DMS114 treated with DMSO at 0.1 percent for 48 hours (cell line): ENCODE data around the gene SMIM32.

Source experiments
- DNase-seq: peaks from one replicate; lab custom pipeline; 2025; ENCODE audit not compliant: unreplicated experiment; lab: John Stamatoyannopoulos, UW

SMIM32 gene

GRCh38 chr5:136208916-136209315 lies 16.0 kb upstream of the SMIM32 start:
- DNase-seq, result no peak

- no peak for DNase-seq
Measured at GRCh38 chr5:136207631-136208030, 14.7 kb upstream of the SMIM32 start.

- DNase-seq, result no peak
Measured at GRCh38 chr5:136206361-136206760, 13.4 kb upstream of the SMIM32 start.

GRCh38 chr5:136205941-136206340 lies 13.0 kb upstream of the SMIM32 start:
- DNase-seq, result no peak

- DNase-seq, result no peak
Measured at GRCh38 chr5:136205061-136205702, 12.2 kb upstream of the SMIM32 start.

- no peak for DNase-seq
Measured at GRCh38 chr5:136203303-136203922, 10.5 kb upstream of the SMIM32 start.

GRCh38 chr5:136202469-136203205 lies 9.7 kb upstream of the SMIM32 start:
- DNase-seq, result no peak

- no peak for DNase-seq
Measured at GRCh38 chr5:136201870-136202269, 8.9 kb upstream of the SMIM32 start.

GRCh38 chr5:136200761-136201160 lies 7.8 kb upstream of the SMIM32 start:
- no peak for DNase-seq

- no peak for DNase-seq
Measured at GRCh38 chr5:136200130-136200529, 7.2 kb upstream of the SMIM32 start.

GRCh38 chr5:136199408-136199807 lies 6.4 kb upstream of the SMIM32 start:
- no peak for DNase-seq

- DNase-seq, result no peak
Measured at GRCh38 chr5:136198453-136198852, 5.5 kb upstream of the SMIM32 start.

GRCh38 chr5:136197462-136198142 lies 4.6 kb upstream of the SMIM32 start:
- no peak for DNase-seq

GRCh38 chr5:136195971-136196820 lies 3.2 kb upstream of the SMIM32 start:
- no peak for DNase-seq

- no peak for DNase-seq
Measured at GRCh38 chr5:136194576-136194975, 1.6 kb upstream of the SMIM32 start.

GRCh38 chr5:136193322-136193935 lies 467 bp upstream of the SMIM32 start:
- DNase-seq, result no peak

- DNase-seq, result no peak
Measured at GRCh38 chr5:136192015-136192525, 892 bp downstream of the SMIM32 start.

- DNase-seq, result no peak
Measured at GRCh38 chr5:136191304-136192014, 1.5 kb downstream of the SMIM32 start.

- DNase-seq, result no peak
Measured at GRCh38 chr5:136190904-136191303, 2.1 kb downstream of the SMIM32 start.
